ENCODE data around the gene ATXN10. TPM values are rescaled to one million over a fixed set of nuclear protein-coding genes. Genes with fewer than 3 reads are reported as not detected.
A peak's percentile ranks its signal among the peaks of the same experiment; 100 is the strongest.
"Not testable (repeated sequence)": the region's sequence is repeated elsewhere in the genome, so short reads cannot be mapped to it uniquely, and the experiment has no call there.

Gene ATXN10
- total and polyA plus RNA-seq, 9 donors: 136 to 218 (median 186) TPM

DNA sequence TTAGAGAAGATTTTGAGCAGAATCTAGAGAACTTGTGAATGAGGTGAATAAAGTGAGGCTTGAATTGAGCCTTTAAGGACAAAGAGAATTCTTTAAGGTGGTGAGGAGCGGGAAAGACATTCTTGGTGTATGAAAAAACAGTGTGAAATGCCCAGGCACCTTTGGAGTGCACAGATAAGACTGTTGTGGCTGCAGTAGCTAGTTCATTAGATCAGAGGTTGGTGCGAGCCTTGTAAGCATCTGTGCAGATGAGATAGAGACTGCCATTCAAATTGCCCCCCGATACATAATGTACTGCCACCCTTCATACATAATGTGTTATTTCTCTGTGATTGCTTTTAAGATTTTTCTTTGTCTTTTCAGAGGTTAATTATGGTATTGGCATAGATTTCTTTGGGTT is 31.3 kb downstream of the ATXN10 start:
- H3K4me3 ChIP-seq (ENCODE audit: low read length): no peak overlapping the region
- no peak overlapping the region for H3K27ac ChIP-seq (ENCODE audit: low read length)
- WGBS (ENCODE audit: insufficient coverage): 100% methylated on average over 1 of the region's 3 CpGs
- H3K36me3 ChIP-seq (ENCODE audit: control insufficient read depth, insufficient read depth, low read length): peaks cover 27% of the 10 kb centered on the region
- no peaks in the 10 kb centered on the region for H3K4me1 ChIP-seq (ENCODE audit: control insufficient read depth, insufficient read depth, low read length)
- H3K9me3 ChIP-seq (replicated peaks; ENCODE audit: control insufficient read depth, low read depth, low read length): no peaks in the 10 kb centered on the region
- DNase-seq: no peak
- no peaks in the 10 kb centered on the region for H3K27me3 ChIP-seq (ENCODE audit: control insufficient read depth, insufficient read depth, low read length)

DNA sequence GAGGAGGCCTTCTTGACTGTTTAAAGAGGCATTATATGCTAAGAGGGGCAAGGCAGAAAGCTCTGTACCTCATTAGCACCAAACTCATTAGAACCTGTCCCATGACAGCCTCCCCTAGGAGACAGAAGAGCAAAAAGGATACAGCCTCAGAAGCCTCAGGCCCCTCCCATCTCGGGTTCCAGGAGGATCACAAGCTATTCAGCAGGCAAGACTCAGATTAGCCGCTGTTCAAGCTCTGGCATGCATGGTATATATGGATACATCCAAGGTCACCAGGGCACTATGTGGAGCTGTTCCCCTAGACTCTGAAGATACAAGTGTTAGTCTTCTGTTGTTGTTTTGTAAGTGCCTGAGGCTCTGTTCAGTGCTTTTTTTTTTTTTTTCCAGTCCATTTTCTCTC is 32.1 kb downstream of the ATXN10 start:
- Histone ChIP-seq H3K9me3 (replicated peaks; ENCODE audit: control insufficient read depth, low read depth, low read length) (no peaks in the 10 kb centered on the region), H3K27me3 (ENCODE audit: control insufficient read depth, insufficient read depth, low read length) (no peaks in the 10 kb centered on the region), H3K27ac (ENCODE audit: low read length) (no peak overlapping the region), H3K4me1 (ENCODE audit: control insufficient read depth, insufficient read depth, low read length) (no peaks in the 10 kb centered on the region), H3K4me3 (ENCODE audit: low read length) (no peak overlapping the region), H3K36me3 (ENCODE audit: control insufficient read depth, insufficient read depth, low read length) (peaks cover 29% of the 10 kb centered on the region)
- peak; percentile 25 for DNase-seq
- 60% methylated on average over 1 of the region's 2 CpGs for WGBS (ENCODE audit: insufficient coverage)

GRCh38 chr22:45704648-45705047 is 33.0 kb downstream of the ATXN10 start:
- Histone ChIP-seq H3K27me3 (ENCODE audit: control insufficient read depth, insufficient read depth, low read length) (no peaks in the 10 kb centered on the region), H3K4me3 (ENCODE audit: low read length) (no peak overlapping the region), H3K9me3 (replicated peaks; ENCODE audit: control insufficient read depth, low read depth, low read length) (no peaks in the 10 kb centered on the region), H3K36me3 (ENCODE audit: control insufficient read depth, insufficient read depth, low read length) (peaks cover 36% of the 10 kb centered on the region), H3K4me1 (ENCODE audit: control insufficient read depth, insufficient read depth, low read length) (no peaks in the 10 kb centered on the region), H3K27ac (ENCODE audit: low read length) (no peak overlapping the region)
- WGBS (ENCODE audit: insufficient coverage): no CpG with 5 or more reads among the region's 2 CpGs
- no peak for DNase-seq

GRCh38 chr22:45707605-45708004 is 36.0 kb downstream of the ATXN10 start:
- Histone ChIP-seq H3K4me3 (ENCODE audit: low read length) (no peak overlapping the region), H3K36me3 (ENCODE audit: control insufficient read depth, insufficient read depth, low read length) (peaks cover 33% of the 10 kb centered on the region), H3K27me3 (ENCODE audit: control insufficient read depth, insufficient read depth, low read length) (no peaks in the 10 kb centered on the region), H3K27ac (ENCODE audit: low read length) (no peak overlapping the region), H3K9me3 (replicated peaks; ENCODE audit: control insufficient read depth, low read depth, low read length) (no peaks in the 10 kb centered on the region), H3K4me1 (ENCODE audit: control insufficient read depth, insufficient read depth, low read length) (no peaks in the 10 kb centered on the region)
- no CpG with 5 or more reads among the region's 2 CpGs for WGBS (ENCODE audit: insufficient coverage)
- DNase-seq: no peak

DNA sequence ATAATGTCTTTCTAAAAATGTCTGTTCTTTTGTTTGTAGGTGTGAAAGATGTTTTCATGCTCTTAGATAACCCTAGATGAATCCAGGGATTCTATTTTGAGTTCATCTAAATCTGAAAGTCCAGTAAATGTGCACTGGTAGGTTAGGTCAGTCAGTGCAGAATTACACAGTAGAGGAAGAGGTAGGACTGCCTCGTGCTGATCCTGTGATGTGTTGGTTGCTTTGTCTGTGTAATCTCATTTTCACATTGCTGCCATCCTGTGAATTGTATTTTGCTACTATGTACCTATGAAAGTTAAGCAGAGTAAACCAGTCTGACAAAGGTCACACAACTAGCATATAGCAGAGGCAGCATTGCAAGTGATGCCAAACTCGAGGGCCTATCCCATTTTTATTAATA is 36.5 kb downstream of the ATXN10 start:
- no CpG with 5 or more reads among the region's 2 CpGs for WGBS (ENCODE audit: insufficient coverage)
- no peaks in the 10 kb centered on the region for H3K4me1 ChIP-seq (ENCODE audit: control insufficient read depth, insufficient read depth, low read length)

GRCh38 chr22:45709060-45709739 is 37.6 kb downstream of the ATXN10 start:
- no peak overlapping the region for H3K27ac ChIP-seq (ENCODE audit: low read length)
- H3K9me3 ChIP-seq (replicated peaks; ENCODE audit: control insufficient read depth, low read depth, low read length): no peaks in the 10 kb centered on the region
- H3K4me3 ChIP-seq (ENCODE audit: low read length): no peak overlapping the region
- H3K27me3 ChIP-seq (ENCODE audit: control insufficient read depth, insufficient read depth, low read length): no peaks in the 10 kb centered on the region
- 78% methylated on average over 2 of the region's 5 CpGs for WGBS (ENCODE audit: insufficient coverage)
- H3K4me1 ChIP-seq (ENCODE audit: control insufficient read depth, insufficient read depth, low read length): no peaks in the 10 kb centered on the region
- DNase-seq: peak; percentile 6
- peaks cover 22% of the 10 kb centered on the region for H3K36me3 ChIP-seq (ENCODE audit: control insufficient read depth, insufficient read depth, low read length)

More for the DNA sequence above, 36.5 kb downstream of the ATXN10 start:
- Histone ChIP-seq H3K27me3 (ENCODE audit: control insufficient read depth, insufficient read depth, low read length) (no peaks in the 10 kb centered on the region), H3K9me3 (replicated peaks; ENCODE audit: control insufficient read depth, low read depth, low read length) (no peaks in the 10 kb centered on the region), H3K4me3 (ENCODE audit: low read length) (no peak overlapping the region), H3K27ac (ENCODE audit: low read length) (no peak overlapping the region), H3K36me3 (ENCODE audit: control insufficient read depth, insufficient read depth, low read length) (peaks cover 29% of the 10 kb centered on the region)
- DNase-seq: no peak

DNA sequence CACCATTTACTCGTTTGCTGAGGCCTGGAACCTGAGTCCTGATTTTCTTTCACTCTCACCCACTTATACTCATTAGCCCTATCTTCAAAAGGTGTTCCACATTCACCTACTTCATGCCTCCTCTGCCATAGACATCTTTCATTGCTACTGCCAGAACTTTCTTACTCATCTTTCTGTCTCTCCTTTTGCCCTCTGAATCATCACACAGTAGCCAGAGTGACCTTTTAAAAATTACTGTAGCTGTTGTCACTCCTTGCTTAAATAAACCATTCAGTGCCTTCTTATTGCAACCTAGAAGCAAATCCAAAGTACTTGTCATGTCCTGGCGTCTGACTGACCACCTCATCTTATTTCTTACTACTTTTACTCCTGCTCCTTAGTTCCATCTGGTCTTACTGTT is 38.2 kb downstream of the ATXN10 start:
- H3K36me3 ChIP-seq (ENCODE audit: control insufficient read depth, insufficient read depth, low read length): peaks cover 22% of the 10 kb centered on the region
- DNase-seq: no peak
- WGBS (ENCODE audit: insufficient coverage): 93% methylated on average over 2 of the region's 2 CpGs

GRCh38 chr22:45710469-45710868 is 38.8 kb downstream of the ATXN10 start:
- Histone ChIP-seq H3K9me3 (replicated peaks; ENCODE audit: control insufficient read depth, low read depth, low read length) (no peaks in the 10 kb centered on the region), H3K4me3 (ENCODE audit: low read length) (no peak overlapping the region), H3K36me3 (ENCODE audit: control insufficient read depth, insufficient read depth, low read length) (peaks cover 25% of the 10 kb centered on the region), H3K27me3 (ENCODE audit: control insufficient read depth, insufficient read depth, low read length) (no peaks in the 10 kb centered on the region), H3K4me1 (ENCODE audit: control insufficient read depth, insufficient read depth, low read length) (no peaks in the 10 kb centered on the region), H3K27ac (ENCODE audit: low read length) (no peak overlapping the region)
- WGBS (ENCODE audit: insufficient coverage): no CpG with 5 or more reads among the region's 3 CpGs
- no peak for DNase-seq

More for the DNA sequence above, 38.2 kb downstream of the ATXN10 start:
- H3K9me3 ChIP-seq (replicated peaks; ENCODE audit: control insufficient read depth, low read depth, low read length): no peaks in the 10 kb centered on the region
- H3K4me3 ChIP-seq (ENCODE audit: low read length): no peak overlapping the region
- H3K27me3 ChIP-seq (ENCODE audit: control insufficient read depth, insufficient read depth, low read length): no peaks in the 10 kb centered on the region
- H3K4me1 ChIP-seq (ENCODE audit: control insufficient read depth, insufficient read depth, low read length): no peaks in the 10 kb centered on the region
- H3K27ac ChIP-seq (ENCODE audit: low read length): no peak overlapping the region

DNA sequence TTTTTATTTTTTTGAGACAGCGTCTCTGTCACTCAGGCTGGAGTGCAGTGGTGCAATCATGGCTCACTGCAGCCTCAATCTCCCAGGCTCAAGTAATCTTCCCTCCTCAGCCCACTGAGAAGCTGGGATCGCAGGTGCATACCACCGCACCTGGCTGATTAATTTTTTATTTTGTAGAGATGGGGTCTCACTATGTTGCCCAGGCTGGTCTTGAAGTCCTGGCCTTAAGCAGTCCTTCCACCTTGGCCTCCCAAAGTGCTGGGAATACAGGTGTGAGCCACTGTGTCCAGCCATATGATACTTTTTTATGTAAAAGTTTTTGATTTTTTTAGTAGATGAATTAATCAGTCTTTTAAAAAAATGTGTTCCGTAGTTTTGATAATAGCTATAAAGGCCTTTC is 42.8 kb downstream of the ATXN10 start:
- not testable (repeated sequence) for H3K27ac ChIP-seq (ENCODE audit: low read length); DNase-seq; H3K9me3 ChIP-seq (replicated peaks; ENCODE audit: control insufficient read depth, low read depth, low read length); H3K27me3 ChIP-seq (ENCODE audit: control insufficient read depth, insufficient read depth, low read length); H3K4me1 ChIP-seq (ENCODE audit: control insufficient read depth, insufficient read depth, low read length); H3K4me3 ChIP-seq (ENCODE audit: low read length)
- WGBS (ENCODE audit: insufficient coverage): no CpG with 5 or more reads among the region's 4 CpGs
- peaks cover 21% of the 10 kb centered on the region for H3K36me3 ChIP-seq (ENCODE audit: control insufficient read depth, insufficient read depth, low read length)

GRCh38 chr22:45717789-45718188 is 46.2 kb downstream of the ATXN10 start:
- H3K4me1 ChIP-seq (ENCODE audit: control insufficient read depth, insufficient read depth, low read length): no peaks in the 10 kb centered on the region
- no peak overlapping the region for H3K27ac ChIP-seq (ENCODE audit: low read length)
- DNase-seq: no peak
- H3K9me3 ChIP-seq (replicated peaks; ENCODE audit: control insufficient read depth, low read depth, low read length): no peaks in the 10 kb centered on the region
- no CpG with 5 or more reads among the region's 1 CpG for WGBS (ENCODE audit: insufficient coverage)
- H3K4me3 ChIP-seq (ENCODE audit: low read length): no peak overlapping the region
- peaks cover 25% of the 10 kb centered on the region for H3K36me3 ChIP-seq (ENCODE audit: control insufficient read depth, insufficient read depth, low read length)
- no peaks in the 10 kb centered on the region for H3K27me3 ChIP-seq (ENCODE audit: control insufficient read depth, insufficient read depth, low read length)

DNA sequence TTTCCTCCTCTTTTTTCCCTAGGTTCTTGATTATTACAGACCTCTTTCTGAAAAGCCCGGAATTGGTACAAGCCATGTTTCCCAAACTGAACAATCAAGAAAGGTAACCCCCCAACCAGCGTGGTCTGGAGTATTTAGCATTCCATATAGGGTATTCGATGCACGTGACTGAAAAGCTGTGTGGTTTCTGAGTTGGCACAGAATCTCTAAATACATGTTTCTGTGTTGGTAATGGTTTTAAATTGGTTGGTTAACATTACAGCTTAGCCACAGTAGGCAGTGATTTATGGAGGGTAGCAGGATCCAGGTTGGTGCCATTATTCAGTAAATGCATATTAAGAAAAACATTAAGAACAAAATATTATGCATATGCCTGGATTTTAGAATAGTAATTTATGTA is 46.8 kb downstream of the ATXN10 start:
- no peak overlapping the region for H3K4me3 ChIP-seq (ENCODE audit: low read length)
- no peaks in the 10 kb centered on the region for H3K9me3 ChIP-seq (replicated peaks; ENCODE audit: control insufficient read depth, low read depth, low read length)
- H3K4me1 ChIP-seq (ENCODE audit: control insufficient read depth, insufficient read depth, low read length): no peaks in the 10 kb centered on the region
- WGBS (ENCODE audit: insufficient coverage): no CpG with 5 or more reads among the region's 4 CpGs
- no peaks in the 10 kb centered on the region for H3K27me3 ChIP-seq (ENCODE audit: control insufficient read depth, insufficient read depth, low read length)
- DNase-seq: no peak
- H3K36me3 ChIP-seq (ENCODE audit: control insufficient read depth, insufficient read depth, low read length): peaks cover 29% of the 10 kb centered on the region
- H3K27ac ChIP-seq (ENCODE audit: low read length): no peak overlapping the region
